ENCODE data around the gene GBGT1.

Gene GBGT1

GRCh38 chr9:133201424-133202144, 37.9 kb upstream of the GBGT1 start:
- H3K27me3 ChIP-seq (ENCODE audit: insufficient read depth, low read length, poor library complexity) = no peaks in the 10 kb centered on the region

GRCh38 chr9:133200631-133201030, 36.9 kb upstream of the GBGT1 start:
- no peak overlapping the region for H3K27ac ChIP-seq (ENCODE audit: low read length)
- no peak overlapping the region for H3K4me2 ChIP-seq (ENCODE audit: insufficient read depth, low read length)
- no peak for TF ChIP-seq EZH2 (IDR thresholded peaks at IDR 0.05; ENCODE audit: borderline replicate concordance, low read depth, low read length, severe bottlenecking)
- no peak for TF ChIP-seq CTCF (IDR thresholded peaks at IDR 0.05; ENCODE audit: borderline replicate concordance, extremely low read depth, low read length, poor library complexity, severe bottlenecking)
- H2AFZ ChIP-seq (ENCODE audit: low read depth, low read length) = no peak overlapping the region
- no peaks in the 10 kb centered on the region for H4K20me1 ChIP-seq (ENCODE audit: insufficient read depth, low read length)
- no peak overlapping the region for H3K9ac ChIP-seq (ENCODE audit: low read depth, low read length)
- no peaks in the 10 kb centered on the region for H3K4me1 ChIP-seq (ENCODE audit: insufficient read depth, low read length)
- H3K27me3 ChIP-seq (ENCODE audit: insufficient read depth, low read length, poor library complexity) = no peaks in the 10 kb centered on the region
- ATAC-seq (ENCODE audit: insufficient read depth, low read depth) = no peak
- H3K9me3 ChIP-seq (ENCODE audit: insufficient read depth, low read length, severe bottlenecking) = no peaks in the 10 kb centered on the region
- H3K36me3 ChIP-seq (ENCODE audit: insufficient read depth, low read length) = no peaks in the 10 kb centered on the region
- H3K79me2 ChIP-seq (ENCODE audit: insufficient read depth, low read length) = no peaks in the 10 kb centered on the region
- DNase-seq = no peak
- H3K4me3 ChIP-seq (ENCODE audit: low read depth in 1 of 2, low read length in 2 of 2) = no peak overlapping the region

More at GRCh38 chr9:133201424-133202144, 37.9 kb upstream of the GBGT1 start:
- H3K79me2 ChIP-seq (ENCODE audit: insufficient read depth, low read length) = no peaks in the 10 kb centered on the region
- no peaks in the 10 kb centered on the region for H4K20me1 ChIP-seq (ENCODE audit: insufficient read depth, low read length)
- DNase-seq (no peak), ATAC-seq (ENCODE audit: insufficient read depth, low read depth) (no peak)
- no peaks in the 10 kb centered on the region for H3K9me3 ChIP-seq (ENCODE audit: insufficient read depth, low read length, severe bottlenecking)
- H3K27ac ChIP-seq (ENCODE audit: low read length) = no peak overlapping the region
- H3K4me2 ChIP-seq (ENCODE audit: insufficient read depth, low read length) = no peak overlapping the region
- H3K36me3 ChIP-seq (ENCODE audit: insufficient read depth, low read length) = no peaks in the 10 kb centered on the region
- no peak overlapping the region for H3K4me3 ChIP-seq (ENCODE audit: low read depth in 1 of 2, low read length in 2 of 2)
- TF ChIP-seq CTCF (IDR thresholded peaks at IDR 0.05; ENCODE audit: borderline replicate concordance, extremely low read depth, low read length, poor library complexity, severe bottlenecking) (no peak), EZH2 (IDR thresholded peaks at IDR 0.05; ENCODE audit: borderline replicate concordance, low read depth, low read length, severe bottlenecking) (no peak)
- no peak overlapping the region for H2AFZ ChIP-seq (ENCODE audit: low read depth, low read length)
- no peaks in the 10 kb centered on the region for H3K4me1 ChIP-seq (ENCODE audit: insufficient read depth, low read length)
- no peak overlapping the region for H3K9ac ChIP-seq (ENCODE audit: low read depth, low read length)

GRCh38 chr9:133199648-133200321, 36.1 kb upstream of the GBGT1 start:
- DNase-seq = no peak
- Histone ChIP-seq H2AFZ (ENCODE audit: low read depth, low read length) (no peak overlapping the region), H3K27ac (ENCODE audit: low read length) (no peak overlapping the region)

More at GRCh38 chr9:133199648-133200321, 36.1 kb upstream of the GBGT1 start:
- H3K9ac ChIP-seq (ENCODE audit: low read depth, low read length) = no peak overlapping the region
- no peaks in the 10 kb centered on the region for H4K20me1 ChIP-seq (ENCODE audit: insufficient read depth, low read length)
- no peaks in the 10 kb centered on the region for H3K4me1 ChIP-seq (ENCODE audit: insufficient read depth, low read length)
- no peak for ATAC-seq (ENCODE audit: insufficient read depth, low read depth)
- TF ChIP-seq CTCF (IDR thresholded peaks at IDR 0.05; ENCODE audit: borderline replicate concordance, extremely low read depth, low read length, poor library complexity, severe bottlenecking) (no peak), EZH2 (IDR thresholded peaks at IDR 0.05; ENCODE audit: borderline replicate concordance, low read depth, low read length, severe bottlenecking) (no peak)
- H3K27me3 ChIP-seq (ENCODE audit: insufficient read depth, low read length, poor library complexity) = no peaks in the 10 kb centered on the region
- H3K36me3 ChIP-seq (ENCODE audit: insufficient read depth, low read length) = no peaks in the 10 kb centered on the region
- no peaks in the 10 kb centered on the region for H3K79me2 ChIP-seq (ENCODE audit: insufficient read depth, low read length)
- no peak overlapping the region for H3K4me3 ChIP-seq (ENCODE audit: low read depth in 1 of 2, low read length in 2 of 2)
- H3K4me2 ChIP-seq (ENCODE audit: insufficient read depth, low read length) = no peak overlapping the region
- H3K9me3 ChIP-seq (ENCODE audit: insufficient read depth, low read length, severe bottlenecking) = no peaks in the 10 kb centered on the region

Data from DND-41 (cell line).